HepG2 (cell line): ENCODE data around the gene S100A16. TPM values are rescaled to one million over a fixed set of nuclear protein-coding genes. Genes with fewer than 3 reads are reported as not detected.

ENCODE experiments used
- ARNTL ChIP-seq: sonication (generic); formaldehyde crosslinking; IDR thresholded peaks from 2 replicates; pipeline ENCODE4 v1.4.0; 2020; ENCODE audit warnings: mild to moderate bottlenecking, missing genetic modification reagents
- CREB1 ChIP-seq, 2 experiments: fragments of 450-650 bp in 1 of 2; IDR thresholded peaks; 2 replicates each; pipeline ENCODE4 v1.6.1; 2016 to 2017; ENCODE audit warnings: control low read depth in 1 of 2, mild to moderate bottlenecking in 1 of 2, missing compliant biosample characterization in 1 of 2, missing genetic modification characterization in 1 of 2
- HNRNPL ChIP-seq: fragments of 200-400 bp; formaldehyde crosslinking; IDR thresholded peaks from 2 replicates; pipeline ENCODE4 v1.6.1; 2017; ENCODE audit warnings: mild to moderate bottlenecking, low read depth, low read length
- KLF13 ChIP-seq: sonication (generic); formaldehyde crosslinking; IDR thresholded peaks from 2 replicates; pipeline ENCODE4 v1.4.0; 2020; ENCODE audit warnings: mild to moderate bottlenecking, missing genetic modification reagents
- LBX2 ChIP-seq: sonication (generic); formaldehyde crosslinking; IDR thresholded peaks from 2 replicates; pipeline ENCODE4 v1.5.0; 2020; ENCODE audit warnings: missing genetic modification reagents, mild to moderate bottlenecking, borderline replicate concordance
- MIXL1 ChIP-seq: IDR thresholded peaks from 2 replicates; pipeline ENCODE4 v1.6.1; 2016
- NPAS2 ChIP-seq: sonication (generic); formaldehyde crosslinking; IDR thresholded peaks from 2 replicates; pipeline ENCODE4 v1.8.0; 2022; ENCODE audit warnings: mild to moderate bottlenecking, missing genetic modification reagents, borderline replicate concordance
- PITX1 ChIP-seq: sonication (generic); formaldehyde crosslinking; IDR thresholded peaks from 2 replicates; pipeline ENCODE4 v1.5.1; 2020; ENCODE audit warnings: mild to moderate bottlenecking, missing genetic modification reagents
- RFX1 ChIP-seq: fragments of 450-650 bp; IDR thresholded peaks from 2 replicates; pipeline ENCODE4 v1.6.1; 2017
- SIX4 ChIP-seq: sonication (generic); formaldehyde crosslinking; IDR thresholded peaks from 2 replicates; pipeline ENCODE4 v1.4.0; 2020; ENCODE audit warnings: missing genetic modification reagents
- TSC22D2 ChIP-seq: sonication (generic); formaldehyde crosslinking; IDR thresholded peaks from 2 replicates; pipeline ENCODE4 v1.5.1; 2020; ENCODE audit warnings: missing genetic modification reagents, mild to moderate bottlenecking, borderline replicate concordance
- ZBTB7A ChIP-seq: sonication (generic); formaldehyde crosslinking; IDR thresholded peaks from 2 replicates; pipeline ENCODE4 v1.8.0; 2022; ENCODE audit warnings: mild to moderate bottlenecking, missing genetic modification reagents
- ZNF350 ChIP-seq: sonication (generic); formaldehyde crosslinking; IDR thresholded peaks from 2 replicates; pipeline ENCODE4 v1.4.0; 2020; ENCODE audit warnings: mild to moderate bottlenecking, low read depth, missing genetic modification reagents, borderline replicate concordance
- ZNF543 ChIP-seq: sonication (generic); formaldehyde crosslinking; IDR thresholded peaks from 2 replicates; pipeline ENCODE4 v1.4.0; 2020; ENCODE audit warnings: mild to moderate bottlenecking, missing genetic modification reagents
- polyA plus RNA-seq, 8 experiments: library from polyadenylated mRNA; depleted of rRNA in 3 of 8; stranded (reverse) in 7 of 8; unstranded in 1 of 8; fragments of >200 nt; fragmentation: Illumina TruSeq in 4 of 8; extraction: Trizol in 4 of 8; gene quantifications; 2 replicates each; pipeline versions ENCODE4 v1.2.1 to v1.2.3, GENCODE V29; 2011 to 2016; ENCODE audit warnings: low read depth in 4 of 8, missing spikeins in 1 of 8, mixed read lengths in 1 of 8; ENCODE audit not compliant: insufficient read depth in 1 of 8
- total RNA-seq, 5 experiments: library from RNA; depleted of rRNA; stranded (reverse); fragments of >200 nt; fragmentation: Illumina TruSeq; extraction: Trizol; gene quantifications; 2 replicates each; pipeline ENCODE4 v1.2.3, GENCODE V29; 2016; ENCODE audit warnings: low read depth in 1 of 5
- TF ChIP-seq, protein P1 (sequence below): sonication (generic); formaldehyde crosslinking; IDR thresholded peaks from 2 replicates; pipeline ENCODE4 v1.4.0; 2020; ENCODE audit warnings: missing genetic modification reagents
- TF ChIP-seq, protein P2 (sequence below): sonication (generic); formaldehyde crosslinking; IDR thresholded peaks from 2 replicates; pipeline ENCODE4 v1.4.0; 2020; ENCODE audit warnings: missing genetic modification reagents
- TF ChIP-seq, protein P3 (sequence below): sonication (generic); formaldehyde crosslinking; IDR thresholded peaks from 2 replicates; pipeline ENCODE4 v1.4.0; 2020; ENCODE audit warnings: low read depth, mild to moderate bottlenecking, missing genetic modification reagents
- TF ChIP-seq, protein P4 (sequence below): sonication (generic); formaldehyde crosslinking; IDR thresholded peaks from 2 replicates; pipeline ENCODE4 v1.4.0; 2020; ENCODE audit warnings: missing genetic modification reagents, borderline replicate concordance

Gene S100A16
- total and polyA plus RNA-seq, 2 of the 13 experiments (the other 11 are each of a cell fraction or from before 2014, with no cell fraction given), result 46.0 to 195 TPM

- TF ChIP-seq NPAS2 (CRISPR knock-in tag) (no peak), RFX1 (no peak), ZNF543 (CRISPR knock-in tag) (peak; percentile 44; the same call in 1 of the 2 replicates), HNRNPL (no peak), ZNF350 (CRISPR knock-in tag) (peak; percentile 81; the same call in 1 of the 2 replicates), TSC22D2 (CRISPR knock-in tag) (0 out of 2 replicates have a peak, but pooled peaks have one; percentile 23), PITX1 (CRISPR knock-in tag) (0 out of 2 replicates have a peak, but pooled peaks have one; percentile 43), ZBTB7A (CRISPR knock-in tag) (no peak), ARNTL (CRISPR knock-in tag) (0 out of 2 replicates have a peak, but pooled peaks have one; percentile 49), CREB1 (IDR thresholded peaks at IDR 0.05) (no peak), CREB1 (CRISPR knock-in tag; IDR thresholded peaks at IDR 0.05) (peak; percentile 80), KLF13 (CRISPR knock-in tag) (no peak), LBX2 (CRISPR knock-in tag) (no peak), SIX4 (CRISPR knock-in tag) (peak; percentile 26; the same call in 1 of the 2 replicates), MIXL1 (CRISPR knock-in tag) (peak; percentile 54; the same call in 1 of the 2 replicates)
- TF ChIP-seq, protein P1, sequence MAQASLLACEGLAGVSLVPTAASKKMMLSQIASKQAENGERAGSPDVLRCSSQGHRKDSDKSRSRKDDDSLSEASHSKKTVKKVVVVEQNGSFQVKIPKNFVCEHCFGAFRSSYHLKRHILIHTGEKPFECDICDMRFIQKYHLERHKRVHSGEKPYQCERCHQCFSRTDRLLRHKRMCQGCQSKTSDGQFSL (CRISPR knock-in tag), result 0 out of 2 replicates have a peak, but pooled peaks have one; percentile 23
- TF ChIP-seq, protein P2, sequence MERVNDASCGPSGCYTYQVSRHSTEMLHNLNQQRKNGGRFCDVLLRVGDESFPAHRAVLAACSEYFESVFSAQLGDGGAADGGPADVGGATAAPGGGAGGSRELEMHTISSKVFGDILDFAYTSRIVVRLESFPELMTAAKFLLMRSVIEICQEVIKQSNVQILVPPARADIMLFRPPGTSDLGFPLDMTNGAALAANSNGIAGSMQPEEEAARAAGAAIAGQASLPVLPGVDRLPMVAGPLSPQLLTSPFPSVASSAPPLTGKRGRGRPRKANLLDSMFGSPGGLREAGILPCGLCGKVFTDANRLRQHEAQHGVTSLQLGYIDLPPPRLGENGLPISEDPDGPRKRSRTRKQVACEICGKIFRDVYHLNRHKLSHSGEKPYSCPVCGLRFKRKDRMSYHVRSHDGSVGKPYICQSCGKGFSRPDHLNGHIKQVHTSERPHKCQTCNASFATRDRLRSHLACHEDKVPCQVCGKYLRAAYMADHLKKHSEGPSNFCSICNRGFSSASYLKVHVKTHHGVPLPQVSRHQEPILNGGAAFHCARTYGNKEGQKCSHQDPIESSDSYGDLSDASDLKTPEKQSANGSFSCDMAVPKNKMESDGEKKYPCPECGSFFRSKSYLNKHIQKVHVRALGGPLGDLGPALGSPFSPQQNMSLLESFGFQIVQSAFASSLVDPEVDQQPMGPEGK, result peak; percentile 86
- TF ChIP-seq, protein P3, sequence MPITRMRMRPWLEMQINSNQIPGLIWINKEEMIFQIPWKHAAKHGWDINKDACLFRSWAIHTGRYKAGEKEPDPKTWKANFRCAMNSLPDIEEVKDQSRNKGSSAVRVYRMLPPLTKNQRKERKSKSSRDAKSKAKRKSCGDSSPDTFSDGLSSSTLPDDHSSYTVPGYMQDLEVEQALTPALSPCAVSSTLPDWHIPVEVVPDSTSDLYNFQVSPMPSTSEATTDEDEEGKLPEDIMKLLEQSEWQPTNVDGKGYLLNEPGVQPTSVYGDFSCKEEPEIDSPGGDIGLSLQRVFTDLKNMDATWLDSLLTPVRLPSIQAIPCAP (CRISPR knock-in tag), result no peak
- TF ChIP-seq, protein P4, sequence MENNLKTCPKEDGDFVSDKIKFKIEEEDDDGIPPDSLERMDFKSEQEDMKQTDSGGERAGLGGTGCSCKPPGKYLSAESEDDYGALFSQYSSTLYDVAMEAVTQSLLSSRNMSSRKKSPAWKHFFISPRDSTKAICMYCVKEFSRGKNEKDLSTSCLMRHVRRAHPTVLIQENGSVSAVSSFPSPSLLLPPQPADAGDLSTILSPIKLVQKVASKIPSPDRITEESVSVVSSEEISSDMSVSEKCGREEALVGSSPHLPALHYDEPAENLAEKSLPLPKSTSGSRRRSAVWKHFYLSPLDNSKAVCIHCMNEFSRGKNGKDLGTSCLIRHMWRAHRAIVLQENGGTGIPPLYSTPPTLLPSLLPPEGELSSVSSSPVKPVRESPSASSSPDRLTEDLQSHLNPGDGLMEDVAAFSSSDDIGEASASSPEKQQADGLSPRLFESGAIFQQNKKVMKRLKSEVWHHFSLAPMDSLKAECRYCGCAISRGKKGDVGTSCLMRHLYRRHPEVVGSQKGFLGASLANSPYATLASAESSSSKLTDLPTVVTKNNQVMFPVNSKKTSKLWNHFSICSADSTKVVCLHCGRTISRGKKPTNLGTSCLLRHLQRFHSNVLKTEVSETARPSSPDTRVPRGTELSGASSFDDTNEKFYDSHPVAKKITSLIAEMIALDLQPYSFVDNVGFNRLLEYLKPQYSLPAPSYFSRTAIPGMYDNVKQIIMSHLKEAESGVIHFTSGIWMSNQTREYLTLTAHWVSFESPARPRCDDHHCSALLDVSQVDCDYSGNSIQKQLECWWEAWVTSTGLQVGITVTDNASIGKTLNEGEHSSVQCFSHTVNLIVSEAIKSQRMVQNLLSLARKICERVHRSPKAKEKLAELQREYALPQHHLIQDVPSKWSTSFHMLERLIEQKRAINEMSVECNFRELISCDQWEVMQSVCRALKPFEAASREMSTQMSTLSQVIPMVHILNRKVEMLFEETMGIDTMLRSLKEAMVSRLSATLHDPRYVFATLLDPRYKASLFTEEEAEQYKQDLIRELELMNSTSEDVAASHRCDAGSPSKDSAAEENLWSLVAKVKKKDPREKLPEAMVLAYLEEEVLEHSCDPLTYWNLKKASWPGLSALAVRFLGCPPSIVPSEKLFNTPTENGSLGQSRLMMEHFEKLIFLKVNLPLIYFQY (CRISPR knock-in tag), result peak; percentile 78
These were observed 45.6 kb upstream of the S100A16 start, which contains the start of gene SNAPIN (continued) for GRCh38 chr1:153658400-153659174.
